PC-9 (cell line): ENCODE results near the gene ACTR1A. TPM values are rescaled to one million over a fixed set of nuclear protein-coding genes. Genes with fewer than 3 reads are reported as not detected.
"Not testable (repeated sequence)": the region's sequence is repeated elsewhere in the genome, so short reads cannot be mapped to it uniquely, and the experiment has no call there.

Experiments
- BruUV-seq: library from RNA; stranded (reverse); fragments of 400-500 nt; replicated peaks from 2 replicates; lab custom pipeline; 2021; lab: Mats Ljungman, UMichigan
- CTCF ChIA-PET: fragments of 300-600 bp; sonication (Branson Sonifier 250); formaldehyde crosslinking; loops from one replicate; lab custom pipeline; 2022; ENCODE audit warnings: antibody characterized with exemption; lab: Charles Lee
- POLR2A ChIA-PET: fragments of 300-600 bp; sonication (Branson Sonifier 250); formaldehyde crosslinking; loops from one replicate; lab custom pipeline; 2022; ENCODE audit warnings: antibody characterized with exemption; ENCODE audit not compliant: unreplicated experiment; lab: Charles Lee
- DNase-seq, 2 experiments: peaks; one replicate each; pipeline versions ENCODE4 v3.0.0 to v3.0.0-alpha.2; 2015 to 2022; ENCODE audit warnings: mixed read lengths in 1 of 2
- H2AFZ ChIP-seq: fragments of 200-600 bp; sonication (generic); 2 replicates; pipeline ENCODE4 v1.8.1; 2017; ENCODE audit warnings: antibody characterized with exemption
- H3F3A ChIP-seq: fragments of 200-600 bp; sonication (generic); 2 replicates; pipeline ENCODE4 v1.8.1; 2017; ENCODE audit warnings: antibody characterized with exemption, mild to moderate bottlenecking, low read depth; ENCODE audit not compliant: insufficient read depth
- H3K27ac ChIP-seq: fragments of 200-600 bp; sonication (generic); 2 replicates; pipeline ENCODE4 v1.6.1; 2016; ENCODE audit warnings: mixed run types
- H3K27me3 ChIP-seq: fragments of 200-600 bp; sonication (generic); 2 replicates; pipeline ENCODE4 v1.6.1; 2016; ENCODE audit warnings: low read depth, mixed run types; ENCODE audit not compliant: insufficient read depth
- H3K36me3 ChIP-seq: fragments of 200-600 bp; sonication (generic); 2 replicates; pipeline ENCODE4 v1.6.1; 2016; ENCODE audit warnings: low read depth, mixed run types
- H3K4me1 ChIP-seq: fragments of 200-600 bp; sonication (generic); replicated peaks from 2 replicates; pipeline ENCODE4 v1.6.1; 2016; ENCODE audit warnings: mixed run types; ENCODE audit not compliant: insufficient read depth
- H3K4me2 ChIP-seq: fragments of 200-600 bp; sonication (generic); 2 replicates; pipeline ENCODE4 v1.6.1; 2017; ENCODE audit warnings: mixed run types
- H3K4me3 ChIP-seq: fragments of 200-600 bp; sonication (generic); 2 replicates; pipeline ENCODE4 v1.6.1; 2016; ENCODE audit warnings: mixed run types
- H3K79me2 ChIP-seq: fragments of 200-600 bp; sonication (generic); 2 replicates; pipeline ENCODE4 v1.6.1; 2017; ENCODE audit warnings: low read depth, mixed run types
- H3K9me2 ChIP-seq: fragments of 200-600 bp; sonication (generic); 2 replicates; pipeline ENCODE4 v1.8.1; 2017; ENCODE audit warnings: mild to moderate bottlenecking; ENCODE audit not compliant: insufficient read depth
- H3K9me3 ChIP-seq: fragments of 200-600 bp; sonication (generic); 2 replicates; pipeline ENCODE4 v1.8.1; 2016; ENCODE audit warnings: low read depth; ENCODE audit not compliant: insufficient read depth
- H4K20me1 ChIP-seq: fragments of 200-600 bp; sonication (generic); 2 replicates; pipeline ENCODE4 v1.8.1; 2017; ENCODE audit not compliant: insufficient read depth
- CTCF ChIP-seq: fragments of 200-600 bp; sonication (generic); conservative IDR thresholded peaks from 2 replicates; pipeline ENCODE4 v1.6.1; 2017; ENCODE audit warnings: mixed run types, antibody characterized with exemption, mild to moderate bottlenecking, moderate library complexity
- EZH2 ChIP-seq: fragments of 200-600 bp; sonication (generic); IDR thresholded peaks from 2 replicates; pipeline ENCODE4 v1.8.0; 2017; ENCODE audit warnings: antibody characterized with exemption, low read depth
- intact Hi-C: fragments of 100-400 bp; cut with micrococcal nuclease; formaldehyde crosslinking; loops from one replicate; pipeline ENCODE4 v1.10.0; 2022; ENCODE audit not compliant: unreplicated experiment
- total RNA-seq: library from RNA; stranded (reverse); gene quantifications from 2 replicates; pipeline ENCODE4 v1.2.3, GENCODE V29; 2021

Gene ACTR1A
- total RNA-seq, 1 experiment from 2014 or later: 29.4 TPM

GRCh38 chr10:102501201-102502028 lies 1.1 kb downstream of the ACTR1A start:
- Histone ChIP-seq H3K4me2 (peak overlapping the region; percentile 97), H3K36me3 (no peaks in the 10 kb centered on the region), H3K9me3 (no peaks in the 10 kb centered on the region), H4K20me1 (peaks cover 10% of the 10 kb centered on the region), H3K9me2 (no peaks in the 10 kb centered on the region), H3K79me2 (peaks cover 64% of the 10 kb centered on the region), H3F3A (peaks cover 13% of the 10 kb centered on the region), H3K4me3 (peak overlapping the region; percentile 67), H3K4me1 (peaks cover 14% of the 10 kb centered on the region; the same call in 1 of the 2 replicates), H3K27me3 (no peaks in the 10 kb centered on the region), H2AFZ (peak overlapping the region; percentile 65), H3K27ac (peak overlapping the region; percentile 30; the same call in 1 of the 2 replicates)
- TF ChIP-seq EZH2 (no peak), CTCF (no peak)
- no peak for DNase-seq
- intact Hi-C loops: loop anchor here (2.0 to 10.0 kb wide), 4 partner anchors 81 to 347 kb away; partner anchors contain the start of genes ARL3, NOLC1 and SFXN2
- POLR2A ChIA-PET: interaction anchor here (0.6 kb wide), 1 partner anchor 107 kb away, joined by 3 read pairs; no protein-coding TSS in a partner anchor
- CTCF ChIA-PET: no interaction called here
- BruUV-seq: TSS peak; percentile 40

DNA sequence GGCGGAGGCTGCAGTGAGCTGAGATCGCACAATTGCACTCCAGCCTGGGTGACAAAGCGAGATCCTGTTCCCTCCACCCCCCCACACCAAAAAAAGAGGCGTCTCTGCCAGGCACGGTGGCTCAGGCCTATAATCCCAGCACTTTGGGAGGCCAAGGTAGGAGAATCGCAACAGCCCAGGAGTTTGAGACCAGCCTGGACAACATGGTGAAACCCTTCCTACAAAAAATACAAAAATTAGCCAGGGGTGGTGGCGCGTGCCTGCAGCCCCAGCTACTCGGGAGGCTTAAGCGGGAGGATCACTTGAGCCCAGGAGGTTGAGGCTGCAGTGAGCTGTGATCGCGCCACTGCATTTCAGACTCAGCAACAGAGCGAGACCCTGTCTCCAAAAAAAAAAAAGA lies 1.8 kb downstream of the ACTR1A start:
- BruUV-seq, H3K4me3 ChIP-seq, H3K36me3 ChIP-seq, H3K9me3 ChIP-seq, H3K27me3 ChIP-seq, H3K9me2 ChIP-seq, CTCF ChIA-PET, H3K27ac ChIP-seq, DNase-seq, H2AFZ ChIP-seq, H4K20me1 ChIP-seq: not testable (repeated sequence)
- Histone ChIP-seq H3K4me2 (peak overlapping the region; percentile 97), H3K4me1 (peaks cover 14% of the 10 kb centered on the region; the same call in 1 of the 2 replicates), H3K79me2 (peaks cover 64% of the 10 kb centered on the region), H3F3A (peaks cover 13% of the 10 kb centered on the region)
- POLR2A ChIA-PET: interaction anchor here (0.6 to 0.7 kb wide), 2 partner anchors 106 to 349 kb away, joined by 3 read pairs; no protein-coding TSS in a partner anchor
- intact Hi-C loops: loop anchor here (5.0 to 10.0 kb wide), 2 partner anchors 82 to 346 kb away; partner anchors contain the start of gene NOLC1

DNA sequence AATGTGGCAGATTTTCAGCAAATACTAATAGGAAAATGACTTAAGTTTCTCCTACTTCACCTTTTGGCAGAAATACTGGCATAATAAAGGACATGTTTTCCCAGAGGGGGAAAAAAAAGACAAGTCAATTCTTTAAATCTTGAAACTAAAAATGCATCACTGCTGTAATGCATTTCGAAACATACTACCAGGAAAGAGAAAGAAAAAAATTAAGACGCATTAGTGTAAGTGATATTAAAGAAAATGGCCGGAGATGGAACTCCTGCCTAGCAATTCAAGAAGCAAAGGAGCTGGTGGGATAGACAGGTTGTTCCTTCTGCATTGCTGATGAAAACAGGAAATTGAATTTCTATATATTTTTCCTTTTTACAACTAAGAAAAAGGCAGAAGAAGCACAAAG lies 3.2 kb downstream of the ACTR1A start:
- Histone ChIP-seq H3F3A (peaks cover 13% of the 10 kb centered on the region), H3K36me3 (no peaks in the 10 kb centered on the region), H3K27me3 (no peaks in the 10 kb centered on the region), H3K9me2 (no peaks in the 10 kb centered on the region), H2AFZ (no peak overlapping the region), H3K4me2 (no peak overlapping the region), H3K79me2 (peaks cover 52% of the 10 kb centered on the region), H3K9me3 (no peaks in the 10 kb centered on the region), H3K4me1 (peaks cover 6% of the 10 kb centered on the region; the same call in 1 of the 2 replicates), H3K4me3 (no peak overlapping the region), H3K27ac (no peak overlapping the region), H4K20me1 (peaks cover 10% of the 10 kb centered on the region)
- POLR2A ChIA-PET: no interaction called here
- CTCF ChIA-PET: no interaction called here
- intact Hi-C loops: no loop called here
- BruUV-seq: no TSS peak
- DNase-seq: no peak
- no peak for TF ChIP-seq CTCF
- TF ChIP-seq EZH2: no peak
